ENCODE results near the gene SPATA31C1.

The SPATA31C1 gene

DNA sequence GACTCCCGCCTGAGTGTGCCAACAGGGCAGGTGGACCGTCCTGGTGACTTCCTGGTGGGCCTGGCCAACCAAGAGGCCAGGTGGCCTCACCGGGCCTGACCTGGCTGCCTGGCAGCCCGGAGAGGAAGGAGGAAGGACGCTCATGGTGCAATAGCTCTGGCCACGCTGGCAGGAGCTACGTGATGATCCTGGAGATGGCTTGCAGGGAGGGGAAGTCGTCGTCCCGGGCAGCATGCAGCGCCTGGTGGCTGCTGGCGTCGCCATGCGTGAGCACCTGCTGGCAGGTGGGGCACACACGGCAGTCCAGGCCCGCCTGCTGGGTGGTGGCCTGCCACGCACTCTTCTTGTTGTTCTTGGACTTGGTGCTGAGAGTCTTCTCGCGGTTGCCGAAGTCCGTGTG lies 26.3 kb downstream of the SPATA31C1 start:
- Histone ChIP-seq H3K4me1 (ENCODE audit: control insufficient read depth in 1 of 2, insufficient read depth in 2 of 2, low read length in 2 of 2) (no peaks in the 10 kb centered on the region), H3K4me3 (ENCODE audit: low read depth in 1 of 2, low read length in 2 of 2) (no peak overlapping the region), H3K36me3 (ENCODE audit: control insufficient read depth in 1 of 2, insufficient read depth in 2 of 2, low read length in 2 of 2) (no peaks in the 10 kb centered on the region), H3K9me3 (ENCODE audit: control insufficient read depth in 1 of 2, low read length in 2 of 2) (no peaks in the 10 kb centered on the region), H3K27ac (ENCODE audit: low read length) (no peak overlapping the region), H3K27me3 (ENCODE audit: low read depth, low read length) (peaks cover 4% of the 10 kb centered on the region)

DNA sequence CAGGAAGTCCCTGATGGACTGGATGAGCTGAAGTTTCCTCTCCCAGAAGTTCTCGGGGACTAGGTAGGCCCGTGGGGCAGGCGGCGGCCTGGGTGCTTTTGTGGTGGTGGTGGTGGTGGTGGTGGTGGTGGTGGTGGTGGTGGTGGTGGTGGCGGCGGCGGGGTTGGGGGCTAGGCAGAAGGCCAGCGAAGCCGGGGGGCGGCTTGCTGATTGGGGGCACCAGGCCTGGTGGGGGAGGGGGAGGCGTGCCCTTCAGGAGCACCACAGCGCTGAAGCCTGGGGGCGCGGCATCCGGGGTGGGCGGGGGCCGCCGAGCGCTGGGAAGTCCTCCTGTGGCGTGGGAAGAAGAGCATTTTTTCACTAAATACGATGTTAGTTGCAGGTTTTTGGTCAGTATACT lies 26.9 kb downstream of the SPATA31C1 start:
- Histone ChIP-seq H3K27me3 (ENCODE audit: low read depth, low read length) (peaks cover 4% of the 10 kb centered on the region), H3K4me3 (ENCODE audit: low read depth in 1 of 2, low read length in 2 of 2) (no peak overlapping the region), H3K9me3 (ENCODE audit: control insufficient read depth in 1 of 2, low read length in 2 of 2) (no peaks in the 10 kb centered on the region), H3K27ac (ENCODE audit: low read length) (no peak overlapping the region), H3K4me1 (ENCODE audit: control insufficient read depth in 1 of 2, insufficient read depth in 2 of 2, low read length in 2 of 2) (no peaks in the 10 kb centered on the region), H3K36me3 (ENCODE audit: control insufficient read depth in 1 of 2, insufficient read depth in 2 of 2, low read length in 2 of 2) (no peaks in the 10 kb centered on the region)

DNA sequence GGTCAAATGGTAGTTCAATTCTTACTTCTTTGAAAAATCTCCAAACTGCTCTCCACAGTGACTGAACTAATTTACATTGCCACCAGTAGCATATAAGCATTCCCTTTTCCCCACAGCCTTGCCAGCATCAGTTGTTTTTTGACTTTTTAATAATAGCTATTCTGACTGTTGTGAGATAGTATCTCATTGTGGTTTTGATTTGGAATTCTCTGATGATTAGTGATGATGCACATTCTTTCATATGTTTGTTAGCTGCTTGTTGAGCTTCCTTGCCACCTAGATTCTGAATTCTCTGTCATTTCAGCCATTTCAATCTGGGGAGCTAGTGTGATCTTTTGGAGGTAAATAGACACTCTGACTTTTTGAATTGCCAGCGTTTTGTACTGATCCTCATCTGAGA lies 32.5 kb downstream of the SPATA31C1 start:
- no peak overlapping the region for H3K27ac ChIP-seq (ENCODE audit: low read length)
- H3K4me1 ChIP-seq (ENCODE audit: control insufficient read depth in 1 of 2, insufficient read depth in 2 of 2, low read length in 2 of 2) = no peaks in the 10 kb centered on the region
- H3K36me3 ChIP-seq (ENCODE audit: control insufficient read depth in 1 of 2, insufficient read depth in 2 of 2, low read length in 2 of 2) = no peaks in the 10 kb centered on the region
- no peaks in the 10 kb centered on the region for H3K9me3 ChIP-seq (ENCODE audit: control insufficient read depth in 1 of 2, low read length in 2 of 2)
- no peak overlapping the region for H3K4me3 ChIP-seq (ENCODE audit: low read depth in 1 of 2, low read length in 2 of 2)
- peaks cover 3% of the 10 kb centered on the region for H3K27me3 ChIP-seq (ENCODE audit: low read depth, low read length)

DNA sequence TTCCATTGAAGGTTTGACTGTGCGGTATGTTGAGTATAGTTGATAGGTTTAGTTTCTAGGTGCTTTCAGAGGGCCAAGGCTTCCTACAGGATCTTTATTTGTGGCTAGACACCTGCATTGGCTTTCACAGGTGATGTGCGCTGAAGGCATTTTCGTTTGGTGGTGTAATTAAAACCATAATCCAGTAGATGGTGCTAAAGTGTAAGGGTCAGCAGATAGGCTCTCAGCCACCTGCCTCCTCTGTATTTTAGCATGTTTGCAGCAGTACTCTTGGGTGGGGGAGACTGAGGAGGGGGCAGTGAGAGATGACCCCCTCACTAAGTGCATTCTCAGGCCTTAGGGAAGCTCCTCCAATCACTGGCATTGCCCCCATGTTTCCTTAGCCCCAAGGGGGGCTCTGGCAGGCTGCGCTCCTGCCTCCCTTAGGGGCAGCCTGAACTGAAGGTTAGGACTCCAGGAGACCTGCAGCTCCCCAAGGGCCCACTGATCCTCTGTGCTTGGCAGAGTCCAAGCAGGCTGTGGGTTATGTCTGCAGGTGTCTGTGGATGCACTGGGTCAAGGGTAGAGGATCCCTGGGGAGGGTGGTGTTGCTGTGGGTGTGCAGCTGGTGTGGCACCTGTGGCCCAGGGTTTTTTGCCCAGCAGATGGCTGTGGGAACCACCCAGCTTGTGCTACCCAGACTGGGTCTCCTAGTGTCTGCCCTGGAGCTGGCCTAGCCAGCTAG lies 33.2 kb downstream of the SPATA31C1 start:
- Histone ChIP-seq H3K4me1 (ENCODE audit: control insufficient read depth in 1 of 2, insufficient read depth in 2 of 2, low read length in 2 of 2) (no peaks in the 10 kb centered on the region), H3K4me3 (ENCODE audit: low read depth in 1 of 2, low read length in 2 of 2) (no peak overlapping the region), H3K9me3 (ENCODE audit: control insufficient read depth in 1 of 2, low read length in 2 of 2) (no peaks in the 10 kb centered on the region), H3K36me3 (ENCODE audit: control insufficient read depth in 1 of 2, insufficient read depth in 2 of 2, low read length in 2 of 2) (no peaks in the 10 kb centered on the region), H3K27ac (ENCODE audit: low read length) (no peak overlapping the region), H3K27me3 (ENCODE audit: low read depth, low read length) (no peaks in the 10 kb centered on the region)

DNA sequence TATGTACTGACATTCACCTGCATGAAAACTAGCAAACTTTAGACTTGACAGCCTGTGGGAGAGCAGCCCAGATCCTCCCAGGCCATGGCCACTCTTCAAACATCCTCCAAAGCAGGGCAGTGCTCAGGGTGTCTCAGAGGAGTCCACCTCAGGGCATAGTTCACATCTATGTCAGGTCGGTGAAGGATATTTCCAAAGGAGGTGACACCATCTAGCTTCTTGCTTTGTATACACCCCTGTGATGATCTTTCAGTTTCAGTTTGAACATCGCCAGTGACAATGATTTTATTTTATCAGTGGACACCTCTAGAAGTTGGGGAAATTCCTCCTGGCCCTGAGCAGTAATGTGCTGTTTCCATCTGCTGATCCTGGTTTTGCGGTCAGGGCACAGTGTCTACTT lies 36.5 kb downstream of the SPATA31C1 start:
- H3K27ac ChIP-seq (ENCODE audit: low read length) = no peak overlapping the region
- H3K27me3 ChIP-seq (ENCODE audit: low read depth, low read length) = no peaks in the 10 kb centered on the region
- no peaks in the 10 kb centered on the region for H3K9me3 ChIP-seq (ENCODE audit: control insufficient read depth in 1 of 2, low read length in 2 of 2)
- H3K4me1 ChIP-seq (ENCODE audit: control insufficient read depth in 1 of 2, insufficient read depth in 2 of 2, low read length in 2 of 2) = no peaks in the 10 kb centered on the region
- no peak overlapping the region for H3K4me3 ChIP-seq (ENCODE audit: low read depth in 1 of 2, low read length in 2 of 2)
- H3K36me3 ChIP-seq (ENCODE audit: control insufficient read depth in 1 of 2, insufficient read depth in 2 of 2, low read length in 2 of 2) = no peaks in the 10 kb centered on the region

DNA sequence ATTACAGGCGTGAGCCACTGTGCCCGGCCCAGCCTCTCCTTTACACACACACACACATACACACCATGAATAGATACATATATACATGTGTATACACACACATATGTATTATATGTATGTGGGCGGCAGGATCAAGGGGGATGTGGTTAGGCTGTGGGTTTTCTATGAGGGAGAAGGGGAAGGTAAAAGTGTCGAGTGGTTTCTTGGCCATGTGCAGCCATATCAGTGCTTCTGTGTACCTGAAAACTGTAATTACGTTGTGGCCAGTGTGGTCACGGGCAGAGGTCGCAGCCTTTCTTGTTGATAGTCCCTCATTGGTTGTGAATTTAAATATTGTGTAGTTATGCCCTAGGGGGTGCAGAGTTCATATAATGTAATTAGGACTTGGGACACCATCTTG lies 40.1 kb downstream of the SPATA31C1 start:
- Histone ChIP-seq H3K36me3 (ENCODE audit: control insufficient read depth in 1 of 2, insufficient read depth in 2 of 2, low read length in 2 of 2) (no peaks in the 10 kb centered on the region), H3K4me3 (ENCODE audit: low read depth in 1 of 2, low read length in 2 of 2) (no peak overlapping the region), H3K27ac (ENCODE audit: low read length) (no peak overlapping the region), H3K9me3 (ENCODE audit: control insufficient read depth in 1 of 2, low read length in 2 of 2) (no peaks in the 10 kb centered on the region), H3K4me1 (ENCODE audit: control insufficient read depth in 1 of 2, insufficient read depth in 2 of 2, low read length in 2 of 2) (no peaks in the 10 kb centered on the region), H3K27me3 (ENCODE audit: low read depth, low read length) (no peaks in the 10 kb centered on the region)

DNA sequence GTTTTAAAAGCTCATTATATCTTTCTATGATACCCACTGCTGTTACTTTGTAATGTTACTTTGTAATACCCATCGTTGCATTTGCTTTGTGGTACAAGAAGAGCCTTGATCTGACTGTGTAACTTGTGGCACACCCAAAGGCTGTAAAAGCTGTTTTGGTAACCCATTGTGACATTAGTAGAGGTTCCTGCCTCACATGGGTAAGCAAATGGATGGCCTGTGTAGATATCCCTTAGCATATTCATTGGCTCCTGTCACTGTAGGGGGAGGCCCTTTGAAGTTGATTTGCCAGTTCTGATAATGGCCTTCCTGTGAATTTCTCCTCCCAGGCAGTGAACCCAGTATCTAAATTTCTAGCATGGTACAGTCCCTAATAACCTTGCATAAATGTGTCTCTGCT lies 40.8 kb downstream of the SPATA31C1 start:
- Histone ChIP-seq H3K36me3 (ENCODE audit: control insufficient read depth in 1 of 2, insufficient read depth in 2 of 2, low read length in 2 of 2) (no peaks in the 10 kb centered on the region), H3K27me3 (ENCODE audit: low read depth, low read length) (no peaks in the 10 kb centered on the region), H3K4me1 (ENCODE audit: control insufficient read depth in 1 of 2, insufficient read depth in 2 of 2, low read length in 2 of 2) (no peaks in the 10 kb centered on the region), H3K27ac (ENCODE audit: low read length) (no peak overlapping the region), H3K9me3 (ENCODE audit: control insufficient read depth in 1 of 2, low read length in 2 of 2) (no peaks in the 10 kb centered on the region), H3K4me3 (ENCODE audit: low read depth in 1 of 2, low read length in 2 of 2) (no peak overlapping the region)

DNA sequence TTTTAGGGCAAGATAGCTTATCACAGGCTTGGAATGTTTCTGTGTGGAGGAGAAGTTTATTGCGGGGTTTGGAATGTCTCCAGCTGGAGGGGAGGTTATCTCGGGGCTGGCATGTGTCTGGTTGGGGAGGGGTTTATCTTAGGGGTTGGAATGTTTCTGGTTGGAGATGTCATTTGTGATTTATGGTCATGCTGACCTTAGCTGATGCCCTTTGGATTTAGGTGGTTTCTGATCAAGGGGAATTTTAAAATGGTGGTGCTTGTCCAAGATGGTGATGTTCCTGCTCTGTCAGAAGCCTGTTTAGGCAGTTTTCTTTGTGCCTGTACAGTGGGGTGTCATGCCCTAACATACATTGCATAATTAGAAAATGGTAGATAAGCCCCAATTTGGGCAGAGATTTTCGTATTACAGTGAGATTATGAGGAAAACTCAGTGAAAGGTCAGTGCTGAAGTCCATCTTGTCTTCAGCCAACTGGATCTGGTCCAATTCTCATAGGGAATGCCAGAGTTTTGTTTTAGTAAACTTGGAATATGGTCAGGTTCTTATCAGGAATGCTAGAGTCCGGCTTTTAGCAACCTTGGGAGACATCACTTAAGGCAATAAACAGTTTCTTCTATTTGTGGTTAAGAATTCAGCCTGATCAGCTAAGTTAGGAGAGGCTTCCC lies 42.3 kb downstream of the SPATA31C1 start:
- no peaks in the 10 kb centered on the region for H3K4me1 ChIP-seq (ENCODE audit: control insufficient read depth in 1 of 2, insufficient read depth in 2 of 2, low read length in 2 of 2)
- no peak overlapping the region for H3K27ac ChIP-seq (ENCODE audit: low read length)
- no peaks in the 10 kb centered on the region for H3K27me3 ChIP-seq (ENCODE audit: low read depth, low read length)
- H3K9me3 ChIP-seq (ENCODE audit: control insufficient read depth in 1 of 2, low read length in 2 of 2) = no peaks in the 10 kb centered on the region
- H3K36me3 ChIP-seq (ENCODE audit: control insufficient read depth in 1 of 2, insufficient read depth in 2 of 2, low read length in 2 of 2) = no peaks in the 10 kb centered on the region
- no peak overlapping the region for H3K4me3 ChIP-seq (ENCODE audit: low read depth in 1 of 2, low read length in 2 of 2)

DNA sequence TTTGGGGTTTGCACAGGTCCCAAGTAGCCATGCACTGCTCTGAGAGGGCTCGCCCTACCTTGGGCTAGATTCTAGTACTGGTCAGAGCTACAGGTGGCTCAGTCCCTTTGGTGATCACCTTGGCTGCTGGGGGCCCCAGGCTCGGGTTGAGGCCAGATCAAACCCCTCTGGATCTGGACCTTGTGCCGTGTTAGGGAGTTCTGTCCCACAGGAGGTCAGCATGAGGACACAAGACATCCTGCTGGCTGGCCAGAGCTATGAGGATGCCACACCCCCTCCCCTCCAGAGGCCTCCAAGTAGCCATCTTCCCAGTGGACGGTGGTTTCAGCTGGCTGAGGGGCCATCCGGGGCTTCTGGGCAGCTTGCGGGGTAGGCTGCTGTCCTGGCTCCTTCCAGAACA lies 46.0 kb downstream of the SPATA31C1 start:
- Histone ChIP-seq H3K4me1 (ENCODE audit: control insufficient read depth in 1 of 2, insufficient read depth in 2 of 2, low read length in 2 of 2) (no peaks in the 10 kb centered on the region), H3K36me3 (ENCODE audit: control insufficient read depth in 1 of 2, insufficient read depth in 2 of 2, low read length in 2 of 2) (peaks cover 0 to 23% of the 10 kb centered on the region in 2 donors), H3K9me3 (ENCODE audit: control insufficient read depth in 1 of 2, low read length in 2 of 2) (no peaks in the 10 kb centered on the region), H3K27me3 (ENCODE audit: low read depth, low read length) (no peaks in the 10 kb centered on the region), H3K4me3 (ENCODE audit: low read depth in 1 of 2, low read length in 2 of 2) (no peak overlapping the region), H3K27ac (ENCODE audit: low read length) (no peak overlapping the region)

DNA sequence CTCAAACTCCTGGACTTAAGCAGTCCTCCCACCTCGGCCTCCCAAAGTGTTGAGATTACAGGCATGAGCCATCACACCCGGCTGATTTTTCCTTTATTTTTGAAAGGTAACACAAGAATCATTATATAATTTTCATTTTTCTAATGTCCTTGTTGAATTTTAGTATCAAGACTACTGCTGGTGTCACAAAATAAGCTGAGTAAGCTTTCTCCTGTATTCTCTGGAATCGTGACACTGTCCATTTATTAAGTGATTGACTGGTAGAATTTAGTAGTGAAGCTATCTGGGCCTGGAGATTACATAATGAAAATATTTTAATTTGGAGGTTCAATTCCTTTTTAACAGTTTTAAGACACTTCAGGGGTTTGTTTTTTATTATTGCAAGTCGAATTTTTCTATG lies 47.1 kb downstream of the SPATA31C1 start:
- no peaks in the 10 kb centered on the region for H3K27me3 ChIP-seq (ENCODE audit: low read depth, low read length)
- no peaks in the 10 kb centered on the region for H3K4me1 ChIP-seq (ENCODE audit: control insufficient read depth in 1 of 2, insufficient read depth in 2 of 2, low read length in 2 of 2)
- no peak overlapping the region for H3K27ac ChIP-seq (ENCODE audit: low read length)
- peaks cover 0 to 34% of the 10 kb centered on the region in 2 donors for H3K36me3 ChIP-seq (ENCODE audit: control insufficient read depth in 1 of 2, insufficient read depth in 2 of 2, low read length in 2 of 2)
- no peaks in the 10 kb centered on the region for H3K9me3 ChIP-seq (ENCODE audit: control insufficient read depth in 1 of 2, low read length in 2 of 2)
- no peak overlapping the region for H3K4me3 ChIP-seq (ENCODE audit: low read depth in 1 of 2, low read length in 2 of 2)

DNA sequence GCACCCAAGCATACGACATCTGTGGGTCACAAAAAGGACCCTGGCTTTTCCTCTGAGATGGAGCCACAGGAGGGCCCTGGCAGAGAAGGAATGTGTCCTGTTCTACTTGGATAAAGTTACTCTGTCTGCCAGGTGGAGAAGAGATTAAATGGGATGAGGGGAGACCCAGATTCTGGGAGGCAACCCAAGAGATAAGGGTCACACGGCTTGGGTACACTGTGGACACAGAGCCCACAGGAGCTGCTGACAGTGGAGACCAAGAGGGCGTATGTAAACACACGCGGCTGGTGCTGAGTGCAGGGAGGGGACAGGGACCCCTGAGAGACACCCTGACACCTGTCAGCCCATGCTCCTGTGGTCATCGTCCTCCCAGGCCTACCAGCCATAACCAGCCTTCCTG lies 50.4 kb downstream of the SPATA31C1 start:
- H3K27ac ChIP-seq (ENCODE audit: low read length) = no peak overlapping the region

DNA sequence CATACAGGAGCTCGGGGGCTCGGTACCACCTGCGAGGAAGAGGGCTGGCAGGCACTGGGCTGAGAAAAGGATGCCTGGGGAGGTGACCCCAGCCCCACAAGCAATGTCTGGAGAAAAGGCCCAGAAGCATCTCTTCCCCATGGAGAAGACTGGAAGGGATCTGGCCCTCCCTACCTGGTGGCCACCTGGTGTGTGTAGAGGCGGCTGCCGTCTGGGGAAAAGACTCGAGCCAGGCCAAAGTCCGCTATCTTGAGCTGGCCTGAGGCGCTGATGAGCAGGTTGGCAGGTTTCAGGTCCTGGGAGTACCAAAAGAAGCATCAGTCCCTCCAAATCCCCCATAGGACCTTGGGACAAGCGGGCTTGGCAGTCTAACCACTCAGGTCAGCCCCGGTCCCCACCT lies 52.8 kb downstream of the SPATA31C1 start:
- Histone ChIP-seq H3K4me1 (ENCODE audit: control insufficient read depth in 1 of 2, insufficient read depth in 2 of 2, low read length in 2 of 2) (peaks cover 0 to 8% of the 10 kb centered on the region in 2 donors), H3K9me3 (ENCODE audit: control insufficient read depth in 1 of 2, low read length in 2 of 2) (no peaks in the 10 kb centered on the region), H3K27ac (ENCODE audit: low read length) (no peak overlapping the region), H3K36me3 (ENCODE audit: control insufficient read depth in 1 of 2, insufficient read depth in 2 of 2, low read length in 2 of 2) (peaks cover 0 to 43% of the 10 kb centered on the region in 2 donors), H3K4me3 (ENCODE audit: low read depth in 1 of 2, low read length in 2 of 2) (no peak overlapping the region), H3K27me3 (ENCODE audit: low read depth, low read length) (no peaks in the 10 kb centered on the region)

More for the DNA sequence above, 50.4 kb downstream of the SPATA31C1 start:
- Histone ChIP-seq H3K4me3 (ENCODE audit: low read depth in 1 of 2, low read length in 2 of 2) (no peak overlapping the region), H3K27me3 (ENCODE audit: low read depth, low read length) (no peaks in the 10 kb centered on the region), H3K36me3 (ENCODE audit: control insufficient read depth in 1 of 2, insufficient read depth in 2 of 2, low read length in 2 of 2) (peaks cover 0 to 43% of the 10 kb centered on the region in 2 donors), H3K4me1 (ENCODE audit: control insufficient read depth in 1 of 2, insufficient read depth in 2 of 2, low read length in 2 of 2) (no peaks in the 10 kb centered on the region), H3K9me3 (ENCODE audit: control insufficient read depth in 1 of 2, low read length in 2 of 2) (no peaks in the 10 kb centered on the region)

Measured in muscle layer of duodenum (tissue), 2 donors.